ENCODE results near the gene SLC44A5. TPM values are rescaled to one million over a fixed set of nuclear protein-coding genes. Genes with fewer than 3 reads are reported as not detected.

The SLC44A5 gene
- polyA plus RNA-seq, 3 donors: not detected

DNA sequence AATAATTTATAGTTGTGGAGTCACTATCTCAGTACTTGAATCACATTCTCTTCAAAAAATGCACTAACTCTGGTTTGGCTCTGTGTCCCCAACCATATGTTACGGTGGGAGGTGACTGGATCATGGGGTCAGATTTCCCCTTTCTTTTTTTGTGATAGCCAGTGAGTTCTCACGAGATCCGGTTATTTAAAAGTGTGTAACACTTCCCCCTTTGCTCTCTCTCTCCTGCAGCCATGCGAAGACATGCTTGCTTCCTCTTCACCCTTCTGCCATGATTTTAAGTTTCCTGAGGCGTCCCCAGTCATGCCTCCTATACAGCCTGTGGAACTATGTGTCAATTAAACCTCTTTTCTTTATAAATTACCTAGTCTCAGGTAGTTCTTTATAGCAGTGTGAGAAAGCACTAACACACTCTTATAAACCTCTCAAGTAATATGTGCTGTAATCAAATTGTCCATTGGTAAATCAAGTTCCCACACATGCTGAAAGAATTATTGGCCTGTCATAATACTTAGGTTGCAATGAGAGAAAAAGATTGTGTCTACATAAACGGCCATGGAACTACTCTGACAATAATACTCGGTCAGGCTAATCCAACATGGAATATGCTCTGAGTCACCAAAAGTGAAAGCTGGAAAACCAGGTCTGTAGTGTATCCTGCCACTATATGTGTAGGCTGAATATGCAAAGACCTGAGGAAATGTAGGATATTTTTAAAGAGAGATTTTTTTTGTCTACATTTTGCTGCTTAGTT lies 107.5 kb downstream of the SLC44A5 start:
- Histone ChIP-seq H3K4me1 (ENCODE audit: control insufficient read depth in 1 of 2, insufficient read depth in 2 of 2, low read length in 2 of 2) (no peaks in the 10 kb centered on the region), H4K20me1 (ENCODE audit: insufficient read depth, low read length) (no peaks in the 10 kb centered on the region), H3K27ac (ENCODE audit: low read depth in 1 of 2, low read length in 2 of 2) (no peak overlapping the region), H2AFZ (ENCODE audit: insufficient read depth, low read depth, low read length, poor library complexity, severe bottlenecking) (no peak overlapping the region), H3K4me2 (replicated peaks; ENCODE audit: extremely low read depth, low read length, poor library complexity, severe bottlenecking) (no peak overlapping the region), H3K9me3 (replicated peaks in 1 of 2; ENCODE audit: control insufficient read depth in 1 of 2, insufficient read depth in 1 of 2, low read length in 2 of 2) (no peaks in the 10 kb centered on the region), H3K4me3 (replicated peaks in 1 of 3; ENCODE audit: low read depth in 2 of 3, low read length in 3 of 3) (no peak overlapping the region), H3K79me2 (ENCODE audit: insufficient read depth, low read length) (no peaks in the 10 kb centered on the region), H3K9ac (ENCODE audit: insufficient read depth, low read length, poor library complexity, severe bottlenecking) (no peak overlapping the region), H3K27me3 (ENCODE audit: control insufficient read depth in 2 of 2, insufficient read depth in 2 of 2, low read length in 2 of 2) (no peaks in the 10 kb centered on the region), H3K36me3 (replicated peaks in 1 of 2; ENCODE audit: control insufficient read depth in 1 of 2, insufficient read depth in 2 of 2, low read length in 2 of 2) (no peaks in the 10 kb centered on the region)
- H3K9me3 Mint-ChIP-seq: peaks cover 1 to 8% (median 2%) of the 10 kb centered on the region in 7 donors
- 90% methylated on average over 2 of the region's 7 CpGs for WGBS (ENCODE audit: insufficient coverage)
- no peaks in the 10 kb centered on the region for H3K4me1 Mint-ChIP-seq
- no peak overlapping the region for H3K27ac Mint-ChIP-seq
- H3K27me3 Mint-ChIP-seq (ENCODE audit: low read depth in 3 of 3): no peaks in the 10 kb centered on the region
- H3K4me3 Mint-ChIP-seq: no peak overlapping the region
- no peak for DNase-seq
- TF ChIP-seq CTCF (IDR thresholded peaks at IDR 0.05): no peak
- no peaks in the 10 kb centered on the region for H3K36me3 Mint-ChIP-seq
- intact Hi-C loops (cut with micrococcal nuclease): no loop called here

GRCh38 chr1:75502776-75503175 lies 108.1 kb downstream of the SLC44A5 start:
- no peaks in the 10 kb centered on the region for H3K4me1 Mint-ChIP-seq
- H3K9me3 Mint-ChIP-seq: peaks cover 1 to 8% (median 3%) of the 10 kb centered on the region in 7 donors
- no peak for DNase-seq
- H3K27ac ChIP-seq (ENCODE audit: low read depth in 1 of 2, low read length in 2 of 2): no peak overlapping the region
- no peak overlapping the region for H3K4me3 ChIP-seq (replicated peaks in 1 of 3; ENCODE audit: low read depth in 2 of 3, low read length in 3 of 3)
- H4K20me1 ChIP-seq (ENCODE audit: insufficient read depth, low read length): no peaks in the 10 kb centered on the region
- H3K27ac Mint-ChIP-seq: no peak overlapping the region
- H2AFZ ChIP-seq (ENCODE audit: insufficient read depth, low read depth, low read length, poor library complexity, severe bottlenecking): no peak overlapping the region
- H3K79me2 ChIP-seq (ENCODE audit: insufficient read depth, low read length): no peaks in the 10 kb centered on the region
- no peaks in the 10 kb centered on the region for H3K9me3 ChIP-seq (replicated peaks in 1 of 2; ENCODE audit: control insufficient read depth in 1 of 2, insufficient read depth in 1 of 2, low read length in 2 of 2)
- H3K4me1 ChIP-seq (ENCODE audit: control insufficient read depth in 1 of 2, insufficient read depth in 2 of 2, low read length in 2 of 2): no peaks in the 10 kb centered on the region
- WGBS (ENCODE audit: insufficient coverage): no CpG with 5 or more reads among the region's 5 CpGs
- TF ChIP-seq CTCF (IDR thresholded peaks at IDR 0.05): no peak
- no peaks in the 10 kb centered on the region for H3K27me3 ChIP-seq (ENCODE audit: control insufficient read depth in 2 of 2, insufficient read depth in 2 of 2, low read length in 2 of 2)
- intact Hi-C loops (cut with micrococcal nuclease): no loop called here
- no peaks in the 10 kb centered on the region for H3K36me3 ChIP-seq (replicated peaks in 1 of 2; ENCODE audit: control insufficient read depth in 1 of 2, insufficient read depth in 2 of 2, low read length in 2 of 2)
- H3K4me3 Mint-ChIP-seq: no peak overlapping the region
- no peaks in the 10 kb centered on the region for H3K36me3 Mint-ChIP-seq
- H3K4me2 ChIP-seq (replicated peaks; ENCODE audit: extremely low read depth, low read length, poor library complexity, severe bottlenecking): no peak overlapping the region
- H3K27me3 Mint-ChIP-seq (ENCODE audit: low read depth in 3 of 3): no peaks in the 10 kb centered on the region
- no peak overlapping the region for H3K9ac ChIP-seq (ENCODE audit: insufficient read depth, low read length, poor library complexity, severe bottlenecking)
